CD14-positive monocyte (primary cell): ENCODE results near the gene GMDS. TPM values are rescaled to one million over a fixed set of nuclear protein-coding genes. Genes with fewer than 3 reads are reported as not detected.

Source experiments
- DNase-seq, 3 donors: peaks; one replicate each; pipeline ENCODE4 v3.0.0-alpha.2; 2011 to 2022
- H2AFZ ChIP-seq: 2 replicates; pipeline ENCODE4 v1.6.0; 2012; ENCODE audit warnings: mild to moderate bottlenecking, low read depth, low read length, inconsistent platforms; ENCODE audit not compliant: insufficient read depth, poor library complexity, severe bottlenecking
- H3K27ac ChIP-seq, 2 donors: 1 replicate in 1 of 2; 2 replicates in 1 of 2; pipeline ENCODE4 v1.5.1; 2012 to 2013; ENCODE audit warnings: low read length in 2 of 2, control low read depth in 1 of 2, inconsistent platforms in 1 of 2, low read depth in 1 of 2, mild to moderate bottlenecking in 1 of 2
- H3K27me3 ChIP-seq, 2 donors: one replicate each; pipeline versions ENCODE4 v1.6.0 to v1.6.1; 2011 to 2013; ENCODE audit warnings: low read length in 2 of 2; ENCODE audit not compliant: control insufficient read depth in 2 of 2, insufficient read depth in 2 of 2
- H3K36me3 ChIP-seq, 2 donors: replicated peaks in 1 of 2; 1 replicate in 1 of 2; 2 replicates in 1 of 2; pipeline versions ENCODE4 v1.5.1 to v1.6.1; 2012 to 2013; ENCODE audit warnings: low read length in 2 of 2, control low read depth in 1 of 2, inconsistent platforms in 1 of 2, mild to moderate bottlenecking in 1 of 2; ENCODE audit not compliant: insufficient read depth in 2 of 2, control insufficient read depth in 1 of 2
- H3K4me1 ChIP-seq, 2 donors: 1 replicate in 1 of 2; 2 replicates in 1 of 2; pipeline versions ENCODE4 v1.5.1 to v1.6.1; 2012 to 2013; ENCODE audit warnings: low read length in 2 of 2, control low read depth in 1 of 2, inconsistent platforms in 1 of 2, mild to moderate bottlenecking in 1 of 2, moderate library complexity in 1 of 2; ENCODE audit not compliant: insufficient read depth in 2 of 2, control insufficient read depth in 1 of 2
- H3K4me2 ChIP-seq: replicated peaks from 2 replicates; pipeline ENCODE3; 2012; ENCODE audit warnings: low read length, moderate library complexity, mild to moderate bottlenecking; ENCODE audit not compliant: poor library complexity, severe bottlenecking; ENCODE audit errors: extremely low read depth
- H3K4me3 ChIP-seq, 3 experiments: fragments of 200-600 bp in 1 of 3; sonication (generic) in 1 of 3; replicated peaks in 1 of 3; 1 replicate in 2 of 3; 2 replicates in 1 of 3; pipeline ENCODE4 v1.5.1; 2011 to 2013; ENCODE audit warnings: low read length in 3 of 3, mild to moderate bottlenecking in 3 of 3, control low read depth in 2 of 3, low read depth in 2 of 3, inconsistent platforms in 1 of 3, moderate library complexity in 1 of 3
- H3K79me2 ChIP-seq: 2 replicates; pipeline ENCODE4 v1.6.0; 2012; ENCODE audit warnings: mild to moderate bottlenecking, control low read depth, inconsistent platforms, low read length, moderate library complexity; ENCODE audit not compliant: insufficient read depth
- H3K9ac ChIP-seq: 2 replicates; pipeline ENCODE4 v1.6.0; 2017; ENCODE audit warnings: low read length, mild to moderate bottlenecking; ENCODE audit not compliant: insufficient read depth, poor library complexity, severe bottlenecking
- H3K9me3 ChIP-seq, 2 donors: replicated peaks in 1 of 2; 1 replicate in 1 of 2; 2 replicates in 1 of 2; pipeline versions ENCODE4 v1.5.1 to v1.6.1; 2012 to 2013; ENCODE audit warnings: low read length in 2 of 2, control low read depth in 1 of 2; ENCODE audit not compliant: control insufficient read depth in 1 of 2, insufficient read depth in 1 of 2
- H4K20me1 ChIP-seq: 2 replicates; pipeline ENCODE4 v1.6.0; 2012; ENCODE audit warnings: mild to moderate bottlenecking, low read length, control low read depth, moderate library complexity; ENCODE audit not compliant: insufficient read depth
- H3K27ac Mint-ChIP-seq, 7 donors: one replicate each; pipeline ENCODE4 v1.8.0; 2020; ENCODE audit warnings: mild to moderate bottlenecking in 7 of 7, mixed read lengths in 7 of 7, moderate library complexity in 6 of 7, inconsistent platforms in 2 of 7
- H3K27me3 Mint-ChIP-seq, 3 donors: one replicate each; pipeline ENCODE4 v1.8.0; 2021 to 2022; ENCODE audit warnings: low read depth in 3 of 3, mild to moderate bottlenecking in 3 of 3, mixed read lengths in 3 of 3, moderate library complexity in 3 of 3, inconsistent platforms in 1 of 3
- H3K36me3 Mint-ChIP-seq, 2 donors: one replicate each; pipeline ENCODE4 v1.8.0; 2020; ENCODE audit warnings: mixed read lengths in 2 of 2, inconsistent platforms in 1 of 2, mild to moderate bottlenecking in 1 of 2
- H3K4me1 Mint-ChIP-seq: one replicate; pipeline ENCODE4 v1.8.0; 2020; ENCODE audit warnings: mild to moderate bottlenecking, mixed read lengths
- H3K4me3 Mint-ChIP-seq, 2 donors: one replicate each; pipeline ENCODE4 v1.8.0; 2020; ENCODE audit warnings: mild to moderate bottlenecking in 2 of 2, mixed read lengths in 2 of 2, moderate library complexity in 1 of 2
- H3K9me3 Mint-ChIP-seq, 7 donors: one replicate each; pipeline ENCODE4 v1.8.0; 2020 to 2022; ENCODE audit warnings: mixed read lengths in 7 of 7, mild to moderate bottlenecking in 6 of 7, moderate library complexity in 6 of 7, inconsistent platforms in 2 of 7
- WGBS: methylation state at CpG from one replicate; pipeline ENCODE4 v1.1.5; 2013; ENCODE audit warnings: missing lambda C conversion rate; ENCODE audit not compliant: insufficient coverage; 5-methylcytosine and 5-hydroxymethylcytosine counted together
- intact Hi-C, 2 donors: fragments of 100-400 bp; cut with micrococcal nuclease; formaldehyde crosslinking; loops; one replicate each; pipeline versions ENCODE4 v1.15.0 to v1.15.1; 2023
- polyA plus RNA-seq, 3 donors: library from polyadenylated mRNA; depleted of rRNA in 1 of 3; unstranded in 2 of 3; stranded (reverse) in 1 of 3; fragments of 300-500 nt in 2 of 3; fragments of >200 nt in 1 of 3; fragmentation: Illumina TruSeq in 2 of 3; gene quantifications; 1 replicate in 2 of 3; 2 replicates in 1 of 3; pipeline ENCODE4 v1.2.3, GENCODE V29; 2012 to 2021
- TF ChIP-seq, protein P1 (sequence below): fragments of 200-600 bp; IDR thresholded peaks from one replicate; pipeline ENCODE4 v1.8.0; 2022; ENCODE audit warnings: antibody characterized with exemption, mild to moderate bottlenecking

GMDS gene
- polyA plus RNA-seq, 3 donors: 10.5 to 19.9 (median 17.6) TPM

DNA sequence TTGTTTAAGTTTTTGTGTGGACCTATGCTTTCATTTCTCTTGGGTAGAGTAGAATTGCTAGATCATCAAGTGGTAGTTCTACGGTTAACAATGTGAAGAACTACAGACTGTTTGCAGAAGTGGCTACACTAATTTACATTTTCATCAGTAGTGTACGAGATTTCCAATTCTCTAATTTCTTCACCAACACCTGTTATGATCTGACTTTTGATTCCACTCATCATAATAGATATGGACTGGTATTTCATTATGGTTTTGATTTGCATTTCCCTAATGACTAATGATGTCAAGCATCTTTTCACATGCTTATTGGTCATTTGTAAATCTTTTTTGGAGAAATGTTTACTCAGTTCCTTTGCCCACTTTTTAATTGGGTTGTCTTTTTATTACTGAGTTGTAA is 244.4 kb downstream of the GMDS start:
- peaks cover 3% of the 10 kb centered on the region for H3K4me1 Mint-ChIP-seq
- Histone ChIP-seq H3K27me3 (no peaks in the 10 kb centered on the region), H3K4me1 (no peaks in the 10 kb centered on the region), H3K36me3 (no peaks in the 10 kb centered on the region), H3K79me2 (no peaks in the 10 kb centered on the region), H3K4me3 (no peak overlapping the region), H3K4me2 (no peak overlapping the region), H2AFZ (no peak overlapping the region), H3K9me3 (no peaks in the 10 kb centered on the region), H3K9ac (no peak overlapping the region), H4K20me1 (no peaks in the 10 kb centered on the region), H3K27ac (no peak overlapping the region)
- DNase-seq: no peak
- TF ChIP-seq, protein P1, sequence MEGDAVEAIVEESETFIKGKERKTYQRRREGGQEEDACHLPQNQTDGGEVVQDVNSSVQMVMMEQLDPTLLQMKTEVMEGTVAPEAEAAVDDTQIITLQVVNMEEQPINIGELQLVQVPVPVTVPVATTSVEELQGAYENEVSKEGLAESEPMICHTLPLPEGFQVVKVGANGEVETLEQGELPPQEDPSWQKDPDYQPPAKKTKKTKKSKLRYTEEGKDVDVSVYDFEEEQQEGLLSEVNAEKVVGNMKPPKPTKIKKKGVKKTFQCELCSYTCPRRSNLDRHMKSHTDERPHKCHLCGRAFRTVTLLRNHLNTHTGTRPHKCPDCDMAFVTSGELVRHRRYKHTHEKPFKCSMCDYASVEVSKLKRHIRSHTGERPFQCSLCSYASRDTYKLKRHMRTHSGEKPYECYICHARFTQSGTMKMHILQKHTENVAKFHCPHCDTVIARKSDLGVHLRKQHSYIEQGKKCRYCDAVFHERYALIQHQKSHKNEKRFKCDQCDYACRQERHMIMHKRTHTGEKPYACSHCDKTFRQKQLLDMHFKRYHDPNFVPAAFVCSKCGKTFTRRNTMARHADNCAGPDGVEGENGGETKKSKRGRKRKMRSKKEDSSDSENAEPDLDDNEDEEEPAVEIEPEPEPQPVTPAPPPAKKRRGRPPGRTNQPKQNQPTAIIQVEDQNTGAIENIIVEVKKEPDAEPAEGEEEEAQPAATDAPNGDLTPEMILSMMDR: no peak
- no peak overlapping the region for H3K4me3 Mint-ChIP-seq
- no CpG with 5 or more reads among the region's 2 CpGs for WGBS
- peaks cover 0 to 1% (median 0%) of the 10 kb centered on the region in 3 donors for H3K27me3 Mint-ChIP-seq
- H3K36me3 Mint-ChIP-seq: peaks cover 4 to 7% of the 10 kb centered on the region in 2 donors
- intact Hi-C loops: no loop called here
- H3K27ac Mint-ChIP-seq: no peak overlapping the region
- H3K9me3 Mint-ChIP-seq: peaks cover 0 to 7% (median 4%) of the 10 kb centered on the region in 7 donors

DNA sequence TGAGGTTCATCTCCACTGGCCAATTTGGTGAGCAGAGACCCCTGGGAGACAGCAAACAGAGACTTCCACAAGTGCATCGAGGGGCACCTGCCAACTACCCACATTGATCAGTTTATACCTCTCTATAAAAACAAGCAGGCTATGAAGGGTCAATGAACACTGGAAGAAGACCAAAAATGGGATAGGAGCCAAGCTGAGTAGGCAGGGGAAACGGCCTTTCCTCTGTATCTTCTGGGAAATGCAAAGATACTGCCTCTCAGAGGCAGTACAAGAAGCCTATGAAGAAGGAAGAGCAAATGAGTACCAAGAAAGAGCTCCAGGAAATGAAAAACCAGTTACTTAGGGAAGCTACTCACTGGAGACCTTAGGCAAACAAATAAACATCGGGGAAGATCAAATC is 247.7 kb downstream of the GMDS start:
- no peak overlapping the region for H3K4me3 ChIP-seq
- no peaks in the 10 kb centered on the region for H3K79me2 ChIP-seq
- no peaks in the 10 kb centered on the region for H4K20me1 ChIP-seq
- TF ChIP-seq, protein P1: no peak
- H3K27me3 Mint-ChIP-seq: peaks cover 0 to 1% (median 0%) of the 10 kb centered on the region in 3 donors
- DNase-seq: no peak
- no peaks in the 10 kb centered on the region for H3K9me3 ChIP-seq
- H3K27ac Mint-ChIP-seq: no peak overlapping the region
- H3K27ac ChIP-seq: no peak overlapping the region
- no peaks in the 10 kb centered on the region for H3K36me3 ChIP-seq
- H3K4me1 Mint-ChIP-seq: peaks cover 4% of the 10 kb centered on the region
- no peaks in the 10 kb centered on the region for H3K4me1 ChIP-seq
- H3K4me2 ChIP-seq: no peak overlapping the region
- H3K9me3 Mint-ChIP-seq: peaks cover 0 to 7% (median 0%) of the 10 kb centered on the region in 7 donors
- WGBS: 56% methylated on average over 1 of the region's 3 CpGs
- intact Hi-C loops: no loop called here
- no peaks in the 10 kb centered on the region for H3K27me3 ChIP-seq
- H3K36me3 Mint-ChIP-seq: peaks cover 0 to 1% of the 10 kb centered on the region in 2 donors
- H3K4me3 Mint-ChIP-seq: no peak overlapping the region
- no peak overlapping the region for H3K9ac ChIP-seq
- no peak overlapping the region for H2AFZ ChIP-seq
